C4-2B (cell line): ENCODE results near the gene TARS2.

Experiments used
- CTCF ChIP-seq: fragments of 450-650 bp; conservative IDR thresholded peaks from 2 replicates; pipeline ENCODE4 v1.5.1; 2017; ENCODE audit warnings: mild to moderate bottlenecking
- ZFX ChIP-seq: fragments of 450-650 bp; IDR thresholded peaks from 2 replicates; pipeline ENCODE4 v1.6.1; 2017

GRCh38 chr1:150551051-150551783 is 64.0 kb downstream of the TARS2 start:
- TF ChIP-seq CTCF, result no peak
- TF ChIP-seq ZFX, result no peak
